ENCODE results near the gene SLC25A3.
"Not testable (repeated sequence)": the region's sequence is repeated elsewhere in the genome, so short reads cannot be mapped to it uniquely, and the experiment has no call there.

The SLC25A3 gene

GRCh38 chr12:98594050-98594835 lies 757 bp downstream of the SLC25A3 start:
- peak overlapping the region; percentile 97 for H3K4me3 ChIP-seq (ENCODE audit: low read length)
- TF ChIP-seq CTCF (IDR thresholded peaks at IDR 0.05; ENCODE audit: insufficient read depth, low read depth, low read length, missing control alignments): no peak
- DNase-seq (ENCODE audit: low read depth): peak; percentile 32

- no peak for TF ChIP-seq CTCF (IDR thresholded peaks at IDR 0.05; ENCODE audit: insufficient read depth, low read depth, low read length, missing control alignments)
- peak overlapping the region; percentile 97 for H3K4me3 ChIP-seq (ENCODE audit: low read length)
- peak; percentile 63 for DNase-seq (ENCODE audit: low read depth)
Measured at GRCh38 chr12:98595243-98595988, 1.9 kb downstream of the SLC25A3 start.

GRCh38 chr12:98597313-98597712 lies 3.8 kb downstream of the SLC25A3 start:
- H3K4me3 ChIP-seq (ENCODE audit: low read length); DNase-seq (ENCODE audit: low read depth): not testable (repeated sequence)

- H3K4me3 ChIP-seq (ENCODE audit: low read length): no peak overlapping the region
- no peak for DNase-seq (ENCODE audit: low read depth)
- TF ChIP-seq CTCF (IDR thresholded peaks at IDR 0.05; ENCODE audit: insufficient read depth, low read depth, low read length, missing control alignments): no peak
Measured at GRCh38 chr12:98601924-98602323, 8.4 kb downstream of the SLC25A3 start.

- DNase-seq (ENCODE audit: low read depth): peak; percentile 6
- TF ChIP-seq CTCF (IDR thresholded peaks at IDR 0.05; ENCODE audit: insufficient read depth, low read depth, low read length, missing control alignments): no peak
- H3K4me3 ChIP-seq (ENCODE audit: low read length): no peak overlapping the region
Measured at GRCh38 chr12:98606359-98606988, 13.0 kb downstream of the SLC25A3 start.

- TF ChIP-seq CTCF (IDR thresholded peaks at IDR 0.05; ENCODE audit: insufficient read depth, low read depth, low read length, missing control alignments): no peak
- DNase-seq (ENCODE audit: low read depth): no peak
- no peak overlapping the region for H3K4me3 ChIP-seq (ENCODE audit: low read length)
Measured at GRCh38 chr12:98610596-98610995, 17.1 kb downstream of the SLC25A3 start.

GRCh38 chr12:98612696-98613334 lies 19.3 kb downstream of the SLC25A3 start:
- no peak for TF ChIP-seq CTCF (IDR thresholded peaks at IDR 0.05; ENCODE audit: insufficient read depth, low read depth, low read length, missing control alignments)
- no peak overlapping the region for H3K4me3 ChIP-seq (ENCODE audit: low read length)
- DNase-seq (ENCODE audit: low read depth): no peak
